OCI-LY7 (cell line): ENCODE measurements around the gene PCNA.

ENCODE experiments used
- EZH2phosphoT487 ChIP-seq: fragments of 200-600 bp; sonication (generic); IDR thresholded peaks from 2 replicates; pipeline ENCODE4 v1.6.1; 2018; ENCODE audit warnings: low read depth, borderline replicate concordance, mild to moderate bottlenecking, mixed run types, antibody characterized with exemption, low read length, moderate library complexity, mixed read lengths
- TF ChIP-seq, protein P1 (sequence below): fragments of 200-600 bp; sonication (generic); conservative IDR thresholded peaks from 2 replicates; pipeline ENCODE4 v1.5.1; 2014; ENCODE audit warnings: mild to moderate bottlenecking, antibody characterized with exemption, low read length, moderate library complexity, mixed read lengths

DNA sequence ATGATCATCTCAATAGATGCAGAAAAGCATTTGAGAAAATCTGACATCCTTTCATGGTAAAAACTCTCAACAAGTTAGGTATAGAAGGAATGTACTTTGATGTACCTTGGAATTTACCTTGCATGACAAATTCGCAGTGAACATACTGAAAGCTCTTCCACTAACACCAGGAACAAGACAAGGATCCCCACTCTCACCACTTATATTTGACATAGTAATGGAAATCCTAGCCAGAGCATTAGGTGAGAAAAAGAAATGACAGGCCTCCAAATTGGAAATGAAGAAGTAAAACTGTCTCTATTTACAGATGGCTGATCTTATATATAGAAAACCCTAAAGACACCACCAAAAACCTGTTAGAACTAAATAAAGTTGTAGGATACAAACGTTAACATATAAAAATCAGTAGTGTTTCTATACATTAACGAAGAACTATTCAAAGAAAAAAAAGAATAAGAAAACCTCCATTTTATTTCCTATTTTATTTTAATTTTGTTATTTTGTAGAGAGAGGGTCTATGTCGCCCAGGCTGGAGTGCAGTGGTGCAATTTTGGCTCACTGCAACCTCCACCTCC lies 26.9 kb downstream of the PCNA start:
- TF ChIP-seq, protein P1, sequence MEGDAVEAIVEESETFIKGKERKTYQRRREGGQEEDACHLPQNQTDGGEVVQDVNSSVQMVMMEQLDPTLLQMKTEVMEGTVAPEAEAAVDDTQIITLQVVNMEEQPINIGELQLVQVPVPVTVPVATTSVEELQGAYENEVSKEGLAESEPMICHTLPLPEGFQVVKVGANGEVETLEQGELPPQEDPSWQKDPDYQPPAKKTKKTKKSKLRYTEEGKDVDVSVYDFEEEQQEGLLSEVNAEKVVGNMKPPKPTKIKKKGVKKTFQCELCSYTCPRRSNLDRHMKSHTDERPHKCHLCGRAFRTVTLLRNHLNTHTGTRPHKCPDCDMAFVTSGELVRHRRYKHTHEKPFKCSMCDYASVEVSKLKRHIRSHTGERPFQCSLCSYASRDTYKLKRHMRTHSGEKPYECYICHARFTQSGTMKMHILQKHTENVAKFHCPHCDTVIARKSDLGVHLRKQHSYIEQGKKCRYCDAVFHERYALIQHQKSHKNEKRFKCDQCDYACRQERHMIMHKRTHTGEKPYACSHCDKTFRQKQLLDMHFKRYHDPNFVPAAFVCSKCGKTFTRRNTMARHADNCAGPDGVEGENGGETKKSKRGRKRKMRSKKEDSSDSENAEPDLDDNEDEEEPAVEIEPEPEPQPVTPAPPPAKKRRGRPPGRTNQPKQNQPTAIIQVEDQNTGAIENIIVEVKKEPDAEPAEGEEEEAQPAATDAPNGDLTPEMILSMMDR: no peak
- no peak for TF ChIP-seq EZH2phosphoT487
